NCI-H774 (cell line): ENCODE measurements around the gene TEFM.
"Not testable (repeated sequence)": the region's sequence is repeated elsewhere in the genome, so short reads cannot be mapped to it uniquely, and the experiment has no call there.

Experiments used
- DNase-seq: peaks from one replicate; lab custom pipeline; 2025; lab: John Stamatoyannopoulos, UW

Gene TEFM, protein sequence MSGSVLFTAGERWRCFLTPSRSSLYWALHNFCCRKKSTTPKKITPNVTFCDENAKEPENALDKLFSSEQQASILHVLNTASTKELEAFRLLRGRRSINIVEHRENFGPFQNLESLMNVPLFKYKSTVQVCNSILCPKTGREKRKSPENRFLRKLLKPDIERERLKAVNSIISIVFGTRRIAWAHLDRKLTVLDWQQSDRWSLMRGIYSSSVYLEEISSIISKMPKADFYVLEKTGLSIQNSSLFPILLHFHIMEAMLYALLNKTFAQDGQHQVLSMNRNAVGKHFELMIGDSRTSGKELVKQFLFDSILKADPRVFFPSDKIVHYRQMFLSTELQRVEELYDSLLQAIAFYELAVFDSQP

DNA sequence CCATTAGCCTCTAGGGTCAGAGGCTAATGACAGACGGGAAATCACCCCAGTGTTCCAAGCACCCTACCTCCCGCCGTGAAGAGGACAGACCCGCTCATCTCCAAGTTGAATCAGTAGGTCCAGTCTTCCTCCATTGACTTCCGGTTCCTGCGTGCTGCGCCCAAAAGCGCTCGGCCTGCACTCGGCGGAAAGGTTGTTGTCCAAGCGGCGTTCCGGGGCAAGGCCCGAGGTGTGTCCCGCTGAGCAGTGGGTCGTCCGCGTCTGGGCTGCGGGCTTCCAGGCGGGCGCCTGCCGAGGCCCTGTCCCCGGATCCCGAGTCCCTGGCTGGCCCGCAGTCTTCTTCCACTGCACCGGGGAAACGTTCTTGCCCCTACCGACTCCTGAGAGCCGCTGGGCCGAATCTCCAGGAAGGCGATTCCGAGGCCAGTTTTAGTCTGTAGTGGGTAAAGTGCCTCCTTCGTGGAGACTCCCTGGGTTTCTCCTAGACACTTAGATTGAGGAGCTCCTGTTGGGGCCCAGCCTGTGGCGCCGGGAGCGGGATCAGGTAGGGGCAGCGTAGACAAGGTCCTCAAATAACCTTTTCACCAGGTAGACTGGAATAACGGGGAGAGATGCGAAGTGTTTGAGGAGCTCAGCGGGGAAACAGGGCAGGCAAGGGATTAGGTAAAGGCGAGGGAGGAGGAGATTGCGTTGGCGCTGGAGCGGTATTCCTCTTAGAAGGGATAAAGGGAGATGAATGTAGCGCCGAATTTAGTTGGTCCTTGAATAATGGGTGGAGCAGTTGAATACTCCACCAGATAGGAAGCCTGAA lies at the start of gene TEFM:
TSS of gene TEFM (minus strand) at position 138 of the 811 bp plus-strand sequence. CDS start at position 98, 40 bp downstream.
- peak; percentile 93 for DNase-seq

DNA sequence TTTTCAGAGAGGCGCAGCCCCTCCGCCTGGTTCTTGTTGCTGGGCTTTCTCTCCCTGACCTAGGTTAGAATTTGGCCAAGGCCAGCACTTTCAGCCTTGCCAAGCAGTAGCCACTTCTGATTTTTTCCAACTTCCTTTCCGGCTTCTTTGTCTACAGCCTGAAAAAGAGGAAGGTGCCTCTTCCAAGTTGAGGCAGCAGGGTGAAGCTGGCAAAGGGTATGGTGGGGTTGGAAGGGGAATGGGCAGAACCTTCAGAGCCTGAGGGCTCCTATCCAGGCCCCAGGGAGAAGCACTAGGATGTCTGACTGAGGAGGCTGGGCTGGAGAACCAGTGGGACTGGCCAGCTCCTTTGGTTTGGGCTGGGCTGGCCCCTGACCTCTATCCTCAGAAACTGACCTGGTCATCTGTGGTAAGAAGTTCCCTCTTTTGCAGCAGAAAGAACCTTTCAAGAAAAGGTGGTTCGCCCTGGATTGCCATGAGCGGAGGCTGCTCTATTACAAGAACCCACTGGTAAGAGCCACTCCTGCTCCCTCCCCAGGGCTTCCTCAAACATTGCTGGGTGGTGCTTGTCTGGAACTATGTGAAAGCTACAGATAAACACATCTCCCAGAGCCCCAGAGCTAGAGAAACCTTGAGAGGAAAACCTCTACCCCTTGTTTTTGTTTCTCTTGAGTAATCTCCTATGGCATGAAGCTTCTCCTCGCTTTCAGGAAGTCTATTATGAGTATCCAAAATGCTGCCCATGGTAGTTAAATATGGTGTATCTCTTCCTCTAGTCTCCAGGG lies 48.2 kb upstream of the TEFM start:
- no peak for DNase-seq

DNA sequence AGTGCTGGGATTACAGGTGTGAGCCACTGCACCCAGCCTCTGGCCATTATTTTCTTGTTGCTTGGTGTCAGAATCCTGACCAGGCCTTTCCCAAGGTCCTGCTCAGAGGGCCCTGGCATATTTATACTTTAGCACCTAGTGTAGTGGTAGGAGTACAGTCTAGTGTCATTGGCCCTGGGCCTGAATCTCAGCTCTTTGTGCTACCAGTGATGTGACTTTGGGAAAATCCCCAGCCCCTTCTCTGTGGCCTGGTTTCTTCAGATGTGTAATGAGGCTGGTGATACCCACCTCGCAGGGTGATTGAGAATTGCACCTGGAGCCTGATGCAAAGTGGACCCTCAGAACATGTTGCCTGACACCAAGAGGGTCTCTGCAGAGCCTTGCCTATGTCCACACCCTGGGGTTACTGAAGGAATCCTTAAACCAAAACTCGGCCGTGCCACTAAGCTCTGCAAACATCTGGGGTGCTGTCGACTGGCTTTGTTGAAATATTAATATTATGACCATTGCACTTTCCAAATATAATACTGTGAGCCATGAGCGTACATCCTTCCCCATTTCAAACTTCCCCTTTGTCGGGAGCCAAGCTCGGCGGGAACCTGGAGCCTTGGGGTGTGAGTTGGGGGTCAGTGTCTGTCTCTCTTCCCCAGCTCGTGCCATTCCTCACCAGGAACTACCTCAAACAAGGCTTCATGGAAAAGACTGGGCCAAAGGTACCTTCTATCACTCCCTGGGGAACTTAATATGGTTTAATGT lies 46.8 kb upstream of the TEFM start:
- no peak for DNase-seq

DNA sequence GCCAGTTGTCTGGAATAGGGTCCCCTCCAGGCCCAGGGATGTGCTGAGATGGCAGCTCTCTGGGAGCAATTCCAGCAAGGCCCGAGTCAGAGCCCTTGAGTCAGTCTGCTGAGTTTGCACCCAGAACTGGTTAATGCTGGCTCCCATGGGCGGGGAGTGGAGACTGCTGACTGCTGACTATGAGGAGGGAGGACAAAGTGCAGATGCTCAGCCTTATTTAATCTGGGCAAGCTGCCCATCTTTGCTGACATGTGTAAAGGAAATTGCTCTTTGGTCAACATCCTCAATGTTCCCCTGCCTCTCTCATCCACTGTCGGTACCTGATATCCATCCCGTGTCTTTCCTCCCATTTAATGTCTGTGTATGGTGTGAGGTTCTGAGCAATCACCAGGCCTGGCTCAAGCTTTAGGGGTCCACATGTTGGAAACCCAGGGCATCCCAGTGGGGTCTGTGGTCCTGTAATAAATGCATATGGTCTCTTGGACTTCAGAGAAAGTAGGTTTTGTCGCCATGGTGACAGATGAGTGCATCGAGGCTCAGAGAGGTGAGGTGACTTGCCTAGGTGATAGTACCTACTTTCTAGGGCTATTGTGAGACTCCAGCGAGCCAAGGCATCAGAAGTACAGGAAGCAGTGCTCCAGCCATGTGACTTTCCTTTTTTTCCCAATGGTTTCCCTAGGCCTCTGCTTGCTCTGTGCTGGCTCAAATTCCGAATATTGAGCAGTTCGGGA lies 44.8 kb upstream of the TEFM start:
- DNase-seq, result peak; percentile 86

DNA sequence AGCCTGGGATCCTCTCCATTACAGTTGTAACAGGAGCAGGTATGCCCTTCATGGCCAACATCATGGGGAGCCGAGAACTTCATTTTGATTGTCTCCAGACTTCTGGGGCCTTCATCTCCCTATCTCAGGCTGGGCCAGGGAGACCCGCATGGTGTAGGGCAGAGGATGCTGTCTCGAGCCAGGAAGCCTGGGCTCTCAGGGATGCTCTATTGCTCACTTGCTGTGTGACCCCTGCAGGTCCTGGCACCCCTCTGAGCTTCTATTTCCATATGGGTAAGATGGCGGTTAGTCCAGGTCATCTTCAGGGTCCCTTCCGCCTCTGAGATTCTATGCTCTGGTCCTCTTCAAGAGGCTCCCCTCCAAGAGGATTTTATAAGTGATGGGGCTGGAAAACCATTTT lies 44.2 kb upstream of the TEFM start:
- DNase-seq, result no peak

DNA sequence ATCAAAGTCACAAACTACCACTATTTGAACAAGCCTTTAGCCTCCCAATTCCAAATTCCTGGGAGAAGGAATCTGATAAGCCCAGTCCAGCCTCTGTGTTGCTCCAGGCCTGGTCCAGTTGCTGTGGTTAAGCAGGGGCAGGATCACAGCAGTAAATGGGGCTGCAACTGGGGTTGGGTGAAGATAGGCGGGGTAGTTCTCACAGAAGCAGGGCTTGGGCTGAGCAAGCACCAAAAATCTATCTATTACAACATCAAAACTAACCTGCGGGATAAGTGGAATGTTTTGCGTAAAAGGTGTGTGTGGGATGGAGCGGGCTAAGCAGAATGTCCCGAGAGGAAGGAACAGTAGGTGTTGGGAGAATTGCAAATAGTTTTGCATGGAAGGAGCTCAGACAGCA lies 41.8 kb upstream of the TEFM start:
- DNase-seq, result no peak

DNA sequence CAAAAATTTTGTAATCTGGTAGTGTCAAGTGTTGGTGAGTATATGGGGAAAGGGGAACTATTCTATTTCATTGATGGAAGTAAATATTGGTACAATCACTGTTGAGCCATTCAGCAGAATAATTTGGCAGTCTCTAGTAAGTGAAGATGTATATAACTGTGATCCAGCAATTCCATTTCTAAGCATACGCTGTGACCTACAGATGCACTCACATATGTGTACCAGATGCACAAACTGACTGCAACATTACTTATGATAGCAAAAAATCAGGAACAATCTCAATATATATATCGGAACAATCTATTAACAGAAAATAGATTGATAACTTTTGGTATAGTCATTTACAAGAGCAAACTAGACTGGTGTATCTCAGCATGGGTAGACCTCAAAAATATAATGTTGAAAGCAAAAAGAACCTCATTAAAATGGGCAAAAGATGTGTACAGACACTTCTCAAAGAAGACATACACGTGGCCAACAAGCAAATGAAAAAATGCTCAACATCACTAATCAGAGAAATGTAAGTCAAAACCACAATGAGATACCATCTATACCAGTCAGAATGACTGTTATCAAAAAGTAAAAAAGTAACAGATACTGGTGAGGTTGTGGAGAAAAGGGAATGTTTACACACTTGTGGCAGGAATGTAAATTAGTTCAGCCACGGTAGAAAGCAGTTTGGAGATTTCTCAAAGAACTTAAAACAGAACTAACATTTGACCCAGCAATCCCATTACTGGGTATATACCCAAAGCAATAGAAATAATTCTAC lies 36.5 kb upstream of the TEFM start:
- DNase-seq, result no peak

DNA sequence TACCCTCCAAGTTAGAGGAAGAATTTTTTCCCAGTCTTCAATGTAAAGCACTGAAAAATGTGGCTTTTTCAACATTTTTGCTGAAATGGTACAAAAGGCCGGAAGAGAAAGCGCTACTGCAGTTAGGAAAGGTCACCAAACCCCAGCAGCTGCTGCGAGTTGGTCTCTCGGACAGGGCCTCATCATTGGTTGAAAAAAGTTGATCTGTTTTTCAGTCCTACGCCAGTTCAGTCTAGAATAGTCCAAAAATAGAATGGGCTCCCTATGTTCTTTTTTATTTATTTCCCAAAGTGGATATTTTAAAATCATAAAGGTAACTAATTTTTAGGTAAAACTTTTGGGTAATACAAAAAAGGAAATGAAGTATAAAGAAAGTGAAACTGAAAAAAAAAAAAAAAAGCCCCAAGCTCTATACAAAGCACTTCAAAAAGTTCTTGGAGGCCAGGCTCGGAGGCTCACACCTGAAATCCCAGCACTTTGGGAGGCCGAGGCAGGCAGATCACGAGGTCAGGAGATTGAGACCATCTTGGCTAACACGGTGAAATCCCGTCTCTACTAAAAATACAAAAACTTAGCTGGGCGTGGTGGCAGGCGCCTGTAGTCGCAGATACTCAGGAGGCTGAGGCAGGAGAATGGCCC lies 33.1 kb upstream of the TEFM start:
- no peak for DNase-seq

DNA sequence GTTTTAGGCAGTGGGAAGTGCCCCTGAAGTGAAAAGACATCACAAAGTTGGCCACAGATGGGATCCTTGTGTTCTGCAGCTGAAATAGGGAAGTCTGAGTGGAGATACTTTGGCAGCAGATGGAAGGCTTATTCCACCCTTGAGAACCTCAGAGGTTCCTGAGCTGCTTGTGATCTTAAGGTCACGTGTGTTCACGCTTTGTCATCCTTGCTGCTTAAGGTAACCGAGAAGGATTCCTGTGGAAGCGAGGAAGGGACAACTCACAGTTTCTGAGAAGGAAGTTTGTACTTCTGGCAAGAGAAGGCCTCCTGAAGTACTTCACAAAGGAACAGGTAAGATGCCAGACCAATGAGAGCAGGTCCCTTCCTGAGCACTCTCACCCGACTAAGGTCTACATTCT lies 27.9 kb upstream of the TEFM start:
- no peak for DNase-seq

DNA sequence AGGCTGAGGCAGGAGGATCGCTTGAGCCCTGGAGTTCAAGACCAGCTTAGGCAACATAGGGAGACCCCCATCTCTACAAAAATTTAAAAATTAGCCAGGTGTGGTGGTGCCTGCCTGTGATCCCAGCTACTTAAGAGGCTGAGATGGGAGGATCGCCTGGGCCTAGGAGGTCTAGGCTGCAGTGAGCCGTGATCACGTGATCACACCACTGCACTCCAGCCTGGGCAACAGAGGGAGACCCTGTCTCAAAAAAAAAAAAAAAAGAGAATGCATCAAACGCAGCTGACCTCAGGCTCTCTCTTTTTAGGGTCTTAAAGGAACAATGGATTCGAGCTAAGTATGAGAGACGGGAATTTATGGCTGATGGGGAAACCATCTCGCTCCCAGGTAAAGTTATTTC lies 25.5 kb upstream of the TEFM start:
- not testable (repeated sequence) for DNase-seq

DNA sequence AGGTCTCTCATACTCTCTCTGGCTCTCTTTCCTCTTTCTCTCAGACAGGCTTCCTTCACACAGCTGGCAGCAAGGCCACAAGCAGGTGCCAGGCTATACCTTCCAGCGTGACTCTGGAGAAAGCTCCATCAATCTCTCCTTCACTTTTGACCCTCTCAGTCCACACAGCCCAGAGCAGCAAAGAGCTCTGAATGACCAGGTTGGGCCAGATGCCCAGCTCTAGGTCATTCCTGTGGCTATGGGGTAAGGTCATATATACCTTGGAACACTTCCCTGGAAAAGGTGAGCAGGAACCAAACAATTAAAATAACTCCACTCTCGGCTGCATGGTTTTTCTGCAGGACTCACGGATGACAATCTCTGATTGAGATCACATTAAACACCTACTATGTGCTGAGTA lies 24.5 kb upstream of the TEFM start:
- no peak for DNase-seq

DNA sequence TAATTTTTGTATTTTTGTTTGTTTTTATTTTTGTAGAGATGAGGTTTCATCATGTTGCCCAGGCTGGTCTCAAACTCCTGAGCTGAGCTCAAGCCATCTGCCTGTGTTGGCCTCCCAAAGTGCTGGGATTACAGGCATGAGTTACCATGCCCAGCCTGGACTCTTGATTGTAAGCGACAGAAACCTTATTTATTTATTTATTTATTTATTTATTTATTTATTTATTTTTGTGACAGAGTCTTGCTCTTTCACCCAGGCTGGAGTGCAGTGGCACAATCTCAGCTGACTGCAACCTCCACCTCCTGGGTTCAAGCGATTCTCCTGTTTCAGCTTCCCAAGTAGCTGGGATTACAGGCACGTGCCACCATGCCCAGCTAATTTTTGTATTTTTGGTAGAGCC lies 23.8 kb upstream of the TEFM start:
- not testable (repeated sequence) for DNase-seq

DNA sequence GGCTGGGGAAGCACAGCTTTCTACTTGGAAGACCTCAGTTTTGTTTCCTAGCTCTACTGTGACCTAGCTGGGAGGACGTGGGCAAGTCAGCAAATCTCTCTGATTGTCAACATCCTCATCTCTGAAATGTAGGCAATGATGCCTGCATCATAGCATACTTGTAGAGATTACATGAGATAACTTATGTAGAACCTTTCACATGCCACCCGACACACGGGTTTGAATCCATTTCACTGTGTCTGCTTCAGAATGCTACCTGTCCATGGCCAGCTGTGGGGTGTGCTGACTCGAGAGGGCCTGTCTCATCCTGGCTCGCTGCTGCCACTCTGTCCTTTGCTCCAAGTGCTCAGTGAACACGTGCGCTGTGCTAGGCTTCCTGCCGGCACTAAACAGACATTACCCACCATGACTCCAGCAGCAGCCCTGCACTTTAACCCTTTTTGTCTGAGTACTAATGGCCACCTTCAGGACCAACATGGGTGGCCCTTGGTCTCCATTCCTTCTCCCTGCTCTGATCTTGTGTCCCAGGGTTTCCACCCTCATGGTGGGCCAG lies 23.1 kb upstream of the TEFM start:
- no peak for DNase-seq

DNA sequence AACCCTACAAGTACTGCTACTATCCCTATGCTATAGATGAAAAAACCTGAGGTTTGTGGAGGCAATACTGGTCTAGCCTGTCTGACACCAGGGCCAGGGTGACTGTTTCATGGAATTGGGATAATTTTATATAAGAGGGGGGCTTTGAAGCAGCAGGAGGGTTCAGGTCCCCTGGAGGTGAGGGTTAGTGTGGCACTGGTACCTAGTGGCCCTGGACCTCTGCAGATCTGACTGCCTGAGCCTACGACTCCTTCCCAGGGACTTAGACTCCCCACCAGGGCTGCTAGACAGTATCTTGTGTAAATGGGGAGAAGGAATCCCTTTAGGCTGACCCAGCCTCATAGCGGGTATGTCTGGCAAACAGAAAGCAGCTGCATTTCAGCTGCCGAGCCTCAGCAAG lies 22.5 kb upstream of the TEFM start:
- DNase-seq, result no peak

DNA sequence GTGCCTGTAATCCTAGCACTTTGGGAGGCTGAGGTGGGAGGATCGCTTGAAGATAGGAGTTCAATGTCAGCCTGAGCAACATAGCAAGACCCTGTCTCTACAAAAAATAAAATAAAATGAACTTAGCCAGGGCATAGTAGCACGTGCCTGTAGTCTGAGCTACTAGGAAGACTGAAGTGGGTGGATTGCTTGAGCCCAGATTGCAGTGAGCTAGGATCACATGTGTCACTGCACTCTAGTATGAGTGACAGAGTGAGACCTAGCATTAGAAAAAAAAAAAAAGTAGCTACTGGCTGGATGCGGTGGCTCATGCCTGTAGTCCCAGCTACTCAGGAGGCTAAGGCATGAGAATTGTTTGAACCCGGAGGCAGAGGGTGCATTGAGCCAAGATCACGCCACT lies 21.7 kb upstream of the TEFM start:
- no peak for DNase-seq

DNA sequence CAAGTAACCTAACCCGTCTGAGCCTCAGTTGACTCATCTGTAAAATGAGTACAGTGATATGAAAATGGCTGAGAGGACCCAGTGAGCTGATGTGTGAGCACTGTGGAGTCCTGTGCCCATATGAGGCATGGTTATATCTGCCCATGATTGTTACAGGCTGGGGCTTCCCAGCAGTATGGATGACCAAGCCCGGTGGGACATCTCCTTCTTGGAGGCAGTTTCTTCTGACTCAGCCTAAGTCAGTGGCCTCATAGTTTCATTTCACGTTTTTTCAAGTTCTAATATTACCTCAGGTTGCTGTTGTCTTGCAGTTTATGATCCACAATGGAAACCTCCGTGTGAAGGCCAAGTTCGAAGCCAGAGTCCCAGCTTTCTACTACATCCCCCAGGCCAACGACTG lies 20.5 kb upstream of the TEFM start:
- DNase-seq, result no peak

DNA sequence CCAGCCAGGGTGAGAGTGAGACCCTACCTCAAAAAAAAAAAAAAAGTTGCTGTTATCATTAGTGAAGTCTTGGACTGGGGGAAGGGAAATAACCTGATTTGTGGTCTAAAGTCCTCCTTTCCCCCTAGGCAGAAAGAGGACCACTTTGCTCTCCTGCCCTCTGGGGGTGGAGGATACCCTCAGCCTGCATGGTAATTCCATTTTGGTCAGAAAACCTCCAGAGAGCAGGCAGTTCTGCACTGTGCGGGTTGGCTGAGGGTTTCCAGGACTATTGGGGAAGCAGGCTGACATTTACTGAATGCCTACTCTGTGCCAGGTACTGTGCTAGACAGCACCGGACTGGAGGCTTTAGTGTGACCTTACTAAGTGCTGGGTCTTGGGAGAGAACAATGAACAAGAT lies 18.3 kb upstream of the TEFM start:
- no peak for DNase-seq

DNA sequence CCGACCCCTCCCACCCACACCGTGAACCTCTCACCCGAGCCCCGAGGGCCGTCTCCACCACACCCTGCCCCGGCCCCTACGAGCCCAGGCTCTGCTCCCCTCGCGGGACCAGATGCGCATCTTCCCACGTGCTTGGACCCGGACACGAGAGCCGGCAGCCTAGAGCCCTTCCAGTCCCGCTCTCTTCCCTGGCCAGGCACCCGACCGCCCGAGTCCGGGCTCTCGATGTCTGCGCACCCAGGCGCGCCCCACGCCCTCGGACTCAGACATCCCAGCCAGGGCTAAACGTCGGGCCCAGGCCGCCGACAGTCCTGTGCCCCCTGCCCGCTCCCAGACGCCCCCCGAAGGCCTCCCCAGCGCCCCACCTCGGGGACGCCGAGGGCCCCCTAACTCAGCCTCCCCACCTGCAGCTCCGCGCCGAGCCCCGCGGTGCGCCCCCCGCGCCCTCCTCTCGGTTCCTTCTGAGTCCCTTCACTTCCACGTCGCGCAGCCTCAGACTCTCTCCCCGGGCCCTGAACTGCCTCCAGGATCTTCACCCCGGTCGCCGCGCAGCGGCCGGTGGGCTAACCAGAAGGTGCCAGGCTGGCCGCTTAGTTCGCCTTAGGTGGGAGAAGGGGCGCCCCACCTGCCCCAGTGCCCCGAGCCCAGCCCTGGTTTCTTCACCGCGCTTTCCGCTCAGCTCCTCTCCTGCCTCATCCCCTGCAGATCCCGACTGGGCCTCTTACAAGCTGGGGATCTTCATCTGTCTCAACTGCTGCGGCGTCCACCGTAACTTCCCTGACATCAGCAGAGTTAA lies 16.4 kb upstream of the TEFM start:
- DNase-seq, result no peak
